ENCODE data around the gene ADAMTS12.

The ADAMTS12 gene

DNA sequence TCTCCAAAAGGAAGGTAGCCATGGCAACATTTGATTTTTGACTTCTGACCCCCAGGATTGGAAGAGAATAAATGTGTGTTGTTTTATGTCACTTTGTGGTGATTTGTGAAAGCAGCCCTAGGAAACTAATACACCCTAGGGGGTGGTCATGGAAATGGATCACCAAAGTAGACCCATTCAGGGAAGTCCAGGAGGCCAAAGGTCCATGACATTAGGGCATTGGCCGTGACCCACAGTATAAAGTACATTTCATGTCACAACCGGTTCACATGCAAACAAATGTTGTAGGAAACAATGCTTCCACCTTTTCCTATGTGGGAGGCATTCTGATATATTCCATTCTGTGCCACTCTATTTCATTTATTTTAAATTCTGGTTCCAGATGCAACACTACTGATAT lies 128.4 kb downstream of the ADAMTS12 start:
- no peak for FAIRE-seq
- DNase-seq (ENCODE audit: insufficient read length, low spot score): no peak

DNA sequence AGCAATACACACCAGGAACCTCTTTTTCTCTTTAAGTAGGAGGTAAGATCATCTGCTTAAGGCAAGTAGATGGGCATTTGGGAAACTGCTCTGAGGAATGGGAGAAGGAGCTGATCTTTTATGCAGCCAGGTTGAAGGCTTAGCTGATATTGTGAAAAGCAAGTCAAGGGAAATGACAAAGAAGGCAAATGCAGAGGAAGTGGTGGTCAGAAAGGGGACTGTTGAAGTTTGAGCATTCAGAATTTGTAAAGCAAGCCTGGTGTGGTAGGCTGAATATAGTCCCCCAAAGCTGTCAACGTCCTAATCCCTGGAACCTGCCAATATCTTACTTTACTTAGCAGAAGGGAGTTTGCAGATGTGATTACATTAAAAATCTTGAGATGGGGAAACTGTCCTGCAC lies 128.9 kb downstream of the ADAMTS12 start:
- FAIRE-seq (no peak), DNase-seq (ENCODE audit: insufficient read length, low spot score) (no peak)

DNA sequence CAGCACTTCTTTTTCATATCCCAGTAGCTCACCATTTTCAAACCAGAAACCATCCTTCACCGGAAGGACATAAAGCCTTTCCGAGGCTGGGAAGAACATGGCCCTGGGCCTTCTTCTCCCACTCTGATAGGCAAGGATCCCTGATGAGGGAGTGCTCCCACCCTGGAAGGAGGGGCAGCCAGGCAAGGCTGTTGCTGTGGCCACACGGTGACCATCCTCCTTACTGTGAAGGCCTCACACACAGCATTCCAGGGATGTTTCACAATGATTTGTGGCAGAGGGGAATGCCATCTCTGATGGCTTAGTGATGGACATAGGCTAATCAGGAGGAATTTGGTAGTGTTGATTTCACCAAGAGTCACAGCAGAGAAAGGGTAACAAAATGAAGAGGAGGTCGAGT lies 130.7 kb downstream of the ADAMTS12 start:
- no peak for DNase-seq (ENCODE audit: insufficient read length, low spot score)
- no peak for FAIRE-seq

DNA sequence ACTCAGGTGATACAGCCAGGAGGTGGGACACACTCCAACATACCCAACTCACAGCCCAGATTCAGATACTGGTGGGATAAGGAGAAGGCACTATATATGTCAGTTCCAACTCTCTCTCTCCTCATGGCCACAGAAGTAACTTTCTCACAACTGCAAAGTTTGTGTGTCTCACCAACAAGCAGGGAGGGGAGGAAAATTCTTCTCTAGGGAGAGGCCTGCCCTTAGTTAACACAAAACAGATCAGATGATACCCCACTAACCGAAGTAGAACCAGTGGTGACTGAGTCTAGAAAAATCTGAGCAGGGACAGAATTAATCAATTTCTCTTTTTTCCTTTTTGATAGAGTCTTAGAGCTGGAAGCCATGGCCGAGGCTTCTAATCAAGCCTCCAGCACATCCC lies 133.1 kb downstream of the ADAMTS12 start:
- no peak for DNase-seq (ENCODE audit: insufficient read length, low spot score)
- FAIRE-seq: no peak

DNA sequence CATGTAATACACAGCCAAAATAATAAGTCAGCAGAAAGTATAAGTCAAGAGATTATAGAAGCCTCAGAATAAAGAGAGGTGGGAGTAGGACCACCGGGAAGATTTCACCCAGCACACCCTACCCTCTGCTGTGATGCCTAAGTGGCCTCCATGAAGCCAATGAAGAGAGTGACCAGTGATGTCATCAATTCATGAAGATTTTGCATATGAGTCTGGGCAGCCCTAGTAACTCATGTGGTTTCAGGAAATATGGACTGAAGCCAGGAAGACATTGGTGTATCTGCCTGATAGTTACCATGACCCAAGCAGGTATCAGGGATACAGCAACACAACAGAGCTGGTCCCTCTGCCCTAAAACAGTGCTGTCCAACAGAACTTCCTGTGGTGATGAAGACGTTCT lies 135.3 kb downstream of the ADAMTS12 start:
- FAIRE-seq: no peak

DNA sequence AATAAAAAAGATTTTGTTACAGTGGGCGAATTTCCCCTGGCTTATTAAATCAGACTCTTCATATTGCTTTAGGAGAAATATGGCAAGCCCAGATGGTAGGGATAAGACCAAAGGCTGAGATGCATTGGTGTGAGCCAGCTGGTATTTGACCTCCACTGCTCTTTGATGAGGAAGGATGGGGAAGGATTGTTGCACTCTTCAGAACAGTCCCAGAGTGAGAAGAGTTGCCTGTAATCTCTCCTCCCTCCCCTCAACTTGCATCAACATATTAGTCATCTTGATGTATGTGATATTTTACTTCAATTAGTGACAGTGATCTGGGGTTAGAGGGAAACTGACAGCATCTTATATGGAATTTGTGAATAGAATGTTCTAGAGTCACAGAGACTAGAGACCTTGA lies 136.6 kb downstream of the ADAMTS12 start:
- FAIRE-seq: no peak
- no peak for DNase-seq (ENCODE audit: insufficient read length, low spot score)

More for the DNA sequence above, 135.3 kb downstream of the ADAMTS12 start:
- no peak for DNase-seq (ENCODE audit: insufficient read length, low spot score)

DNA sequence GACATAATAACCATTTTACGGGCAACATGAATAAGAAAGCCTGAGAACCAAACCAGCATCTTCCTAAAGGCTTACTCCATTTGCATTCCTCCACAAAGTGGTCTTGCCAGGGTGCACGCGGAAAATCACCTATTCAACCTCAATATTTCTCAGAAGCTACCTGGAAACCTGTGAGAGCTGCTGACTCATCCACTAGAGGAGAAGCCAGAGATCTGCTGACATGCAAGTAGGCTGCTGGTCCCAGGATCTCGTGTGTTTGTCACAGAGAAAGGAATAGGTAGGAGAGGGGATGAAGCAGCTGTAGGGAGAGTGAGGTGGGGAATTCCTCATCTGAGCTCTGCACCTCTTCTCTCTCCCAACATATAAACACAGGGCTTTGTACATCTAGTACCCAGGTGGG lies 138.1 kb downstream of the ADAMTS12 start:
- no peak for FAIRE-seq
- DNase-seq (ENCODE audit: insufficient read length, low spot score): no peak

DNA sequence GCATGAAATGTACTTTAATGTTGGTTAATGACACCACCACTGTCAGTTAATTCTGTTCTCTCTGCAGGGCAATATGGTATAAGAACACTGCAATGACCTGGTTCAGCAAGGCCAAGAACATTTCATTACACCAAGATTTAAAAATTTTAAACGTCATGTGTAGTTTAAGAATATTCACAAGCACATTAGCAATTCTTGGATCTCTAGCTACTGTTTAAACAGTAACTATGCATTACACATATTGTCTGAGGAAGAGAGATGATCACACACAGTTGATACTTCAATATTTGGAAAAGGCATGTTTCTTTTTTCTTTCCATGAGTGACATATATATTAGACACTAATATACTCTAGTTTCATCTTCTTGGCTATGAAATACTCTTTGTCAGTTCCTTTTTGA lies 143.0 kb downstream of the ADAMTS12 start:
- DNase-seq (ENCODE audit: insufficient read length, low spot score) (no peak), FAIRE-seq (no peak)

DNA sequence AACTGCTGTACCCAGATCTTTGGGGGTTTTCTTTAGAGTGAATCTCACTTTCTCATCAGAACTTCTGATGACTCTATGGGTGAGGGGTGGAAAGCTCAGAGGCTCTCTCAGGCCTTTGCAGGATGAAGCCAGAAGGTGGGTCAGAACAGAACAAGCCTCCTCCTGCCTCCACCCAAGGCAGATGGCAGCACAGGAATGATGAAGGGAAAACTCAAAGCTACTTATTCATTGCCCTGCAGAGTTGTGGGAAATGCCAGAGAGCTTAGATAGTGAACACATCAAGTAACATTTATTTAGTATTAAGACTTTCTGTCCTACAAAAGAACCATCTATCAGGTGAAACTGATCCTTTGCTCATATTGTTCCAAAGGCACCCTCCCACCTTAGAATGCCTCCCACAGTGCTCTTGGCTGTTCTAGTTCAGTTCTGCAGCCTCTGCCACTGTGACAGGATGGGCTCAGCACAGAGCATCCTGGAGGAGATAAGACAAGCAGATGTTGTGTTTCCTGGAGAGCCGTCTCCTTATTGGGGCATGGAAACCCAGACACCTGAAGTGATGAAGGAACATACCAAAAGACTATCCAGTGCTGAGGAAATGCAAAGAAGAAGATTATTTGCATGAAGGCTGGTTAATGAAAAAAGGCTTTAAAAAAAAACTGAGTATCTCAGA lies 146.6 kb downstream of the ADAMTS12 start:
- FAIRE-seq (no peak), DNase-seq (ENCODE audit: insufficient read length, low spot score) (no peak)

DNA sequence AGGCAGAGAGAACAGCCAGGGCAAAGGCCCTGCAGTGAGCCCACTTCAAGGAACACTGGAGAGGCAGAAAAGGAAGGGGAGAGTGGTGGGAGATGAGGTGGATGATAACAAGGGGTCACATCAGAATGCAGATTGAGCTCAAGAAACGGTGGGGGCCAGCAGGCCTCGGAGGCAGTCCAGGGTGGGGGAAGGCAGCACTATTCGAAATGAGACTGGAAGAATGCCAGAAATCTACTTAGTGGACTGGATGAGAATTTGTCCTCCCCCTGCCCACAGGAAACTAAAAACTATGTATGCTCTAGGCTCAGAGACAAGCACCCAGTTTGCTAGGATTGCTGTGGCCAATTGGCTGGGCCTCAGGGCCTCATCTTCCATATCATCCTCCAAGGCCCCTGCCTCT lies 148.7 kb downstream of the ADAMTS12 start:
- no peak for DNase-seq (ENCODE audit: insufficient read length, low spot score)
- FAIRE-seq: no peak

DNA sequence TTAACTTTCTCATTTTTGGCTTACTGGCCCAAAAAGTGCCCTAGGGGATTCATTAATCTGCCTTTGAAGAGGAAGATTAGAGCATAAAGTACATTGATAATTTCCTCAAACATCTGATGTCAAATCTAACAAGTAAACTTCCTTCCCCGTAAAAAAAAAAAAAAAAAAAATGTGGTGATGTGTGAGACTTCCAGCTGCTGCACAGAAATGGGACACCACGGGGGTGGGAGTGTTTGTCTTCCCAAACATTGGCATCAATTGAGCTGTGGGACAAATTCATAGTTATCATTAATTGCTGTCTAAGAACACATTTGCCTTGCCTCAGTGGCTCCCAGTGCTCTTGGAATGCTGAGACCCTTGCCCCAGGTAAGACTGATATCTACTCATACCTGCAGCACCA lies 149.6 kb downstream of the ADAMTS12 start:
- DNase-seq (ENCODE audit: insufficient read length, low spot score): no peak
- FAIRE-seq: no peak

DNA sequence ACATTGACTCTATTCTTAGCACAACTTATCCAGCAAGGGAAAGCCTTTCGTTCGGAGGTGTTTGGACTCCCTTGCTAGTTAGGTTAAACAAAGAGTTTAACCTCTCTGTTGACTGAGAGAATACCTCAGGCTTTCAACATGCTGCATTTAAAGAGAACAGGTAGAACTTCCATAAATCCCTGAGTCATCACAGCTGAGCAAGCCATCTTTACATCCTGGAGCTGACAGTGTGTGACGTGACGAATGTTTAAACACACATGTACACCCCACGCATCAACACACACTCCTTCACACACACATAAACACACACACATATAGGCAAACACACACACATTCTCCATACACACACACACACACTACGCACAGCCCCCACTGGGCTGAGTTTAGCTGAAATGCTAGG lies 152.8 kb downstream of the ADAMTS12 start:
- FAIRE-seq: no peak
- no peak for DNase-seq (ENCODE audit: insufficient read length, low spot score)

DNA sequence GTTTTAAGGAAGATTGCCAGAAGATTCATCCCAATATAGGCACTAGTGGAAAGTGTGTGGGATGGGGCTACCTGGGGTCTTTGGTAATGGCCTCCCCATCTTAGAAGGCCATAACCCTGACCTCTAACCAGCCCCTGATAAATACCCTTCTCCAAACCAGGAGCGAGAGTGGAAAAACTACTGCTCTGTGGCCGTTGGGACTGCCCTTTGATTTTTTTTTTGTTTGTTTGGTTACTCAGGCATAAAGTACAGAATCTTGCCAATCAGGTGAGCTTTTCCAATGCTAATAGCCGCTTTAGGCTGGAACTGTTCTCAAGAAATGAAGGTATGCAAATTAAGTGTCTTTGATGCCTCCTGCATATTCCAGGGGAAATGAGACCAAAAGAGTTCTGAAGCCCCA lies 153.7 kb downstream of the ADAMTS12 start:
- DNase-seq (ENCODE audit: insufficient read length, low spot score): no peak
- no peak for FAIRE-seq

DNA sequence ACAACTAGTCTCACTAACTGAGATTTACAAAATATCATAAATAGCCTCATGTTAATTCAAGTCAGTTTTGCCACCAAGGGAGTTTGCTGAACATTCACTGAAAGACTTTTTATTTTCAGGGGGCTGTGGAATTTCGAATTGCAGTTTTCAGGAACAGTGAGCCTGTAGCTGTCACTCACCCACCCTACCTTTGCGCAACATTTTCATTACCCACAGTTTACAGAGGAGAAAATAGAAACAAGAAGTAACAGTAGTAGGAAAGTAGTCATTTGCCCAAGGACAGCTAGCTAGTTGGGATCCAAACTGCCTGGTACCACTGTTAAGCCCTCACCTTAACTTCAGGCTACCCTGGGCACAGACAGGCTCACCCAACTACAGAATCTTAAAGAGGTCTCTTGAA lies 154.1 kb downstream of the ADAMTS12 start:
- DNase-seq (ENCODE audit: insufficient read length, low spot score) (no peak), FAIRE-seq (no peak)

DNA sequence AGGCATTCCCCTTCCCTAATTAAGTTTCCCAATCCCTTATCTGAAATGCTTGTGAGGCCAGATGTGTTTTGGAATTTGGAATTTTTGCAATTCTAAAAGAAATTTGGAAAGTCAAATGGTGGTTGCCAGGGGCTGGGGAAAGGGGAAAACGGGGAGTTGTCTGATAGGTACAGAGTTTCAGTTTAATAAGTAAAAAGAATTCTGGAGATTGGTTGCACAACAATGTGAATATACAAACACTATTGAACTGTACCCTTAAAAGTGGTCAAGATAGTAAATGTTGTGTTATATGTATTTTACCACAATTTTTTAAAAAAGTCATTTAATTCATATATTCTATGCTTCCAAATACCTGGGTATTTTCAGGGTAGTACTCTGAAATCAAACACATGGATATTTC lies 154.5 kb downstream of the ADAMTS12 start:
- no peak for DNase-seq (ENCODE audit: insufficient read length, low spot score)
- FAIRE-seq: no peak

DNA sequence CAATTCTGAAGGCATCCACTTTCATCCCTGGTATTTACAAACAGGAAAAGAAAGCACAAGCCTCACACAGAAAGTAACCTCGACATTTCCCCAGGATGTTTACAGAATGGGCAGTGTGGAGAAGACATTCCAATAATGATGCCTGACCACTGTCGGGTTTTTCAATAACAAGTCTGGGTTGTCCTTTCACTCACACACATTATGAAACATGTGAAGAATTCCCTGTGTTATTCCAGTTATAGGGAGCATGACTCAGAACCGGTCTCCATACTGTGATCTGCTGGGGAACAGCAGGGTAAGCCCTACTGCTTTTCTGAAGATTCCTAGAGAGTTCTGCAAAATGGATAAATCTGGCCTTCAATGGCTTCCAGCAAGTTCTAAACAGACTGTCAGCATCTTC lies 155.3 kb downstream of the ADAMTS12 start:
- no peak for DNase-seq (ENCODE audit: insufficient read length, low spot score)
- FAIRE-seq: no peak

DNA sequence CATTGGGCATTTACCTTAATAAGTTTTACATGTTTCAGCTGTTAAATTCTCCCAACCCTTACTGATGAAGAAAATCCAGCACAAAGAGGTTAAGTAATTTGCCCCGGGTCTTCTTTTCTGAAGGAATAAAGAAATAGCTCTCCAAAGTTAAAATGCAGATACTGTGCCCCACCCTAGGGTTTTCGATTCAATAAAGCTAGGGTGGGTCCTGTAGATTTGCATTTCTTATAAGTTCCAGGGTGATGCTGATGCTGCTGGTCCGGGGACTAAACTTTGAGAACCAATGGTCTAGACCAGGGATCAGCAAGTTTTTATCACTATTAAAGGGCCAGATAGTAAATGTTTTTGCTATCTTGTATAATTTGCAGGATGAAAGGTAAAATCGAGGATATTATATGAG lies 156.7 kb downstream of the ADAMTS12 start:
- FAIRE-seq: no peak
- no peak for DNase-seq (ENCODE audit: insufficient read length, low spot score)

DNA sequence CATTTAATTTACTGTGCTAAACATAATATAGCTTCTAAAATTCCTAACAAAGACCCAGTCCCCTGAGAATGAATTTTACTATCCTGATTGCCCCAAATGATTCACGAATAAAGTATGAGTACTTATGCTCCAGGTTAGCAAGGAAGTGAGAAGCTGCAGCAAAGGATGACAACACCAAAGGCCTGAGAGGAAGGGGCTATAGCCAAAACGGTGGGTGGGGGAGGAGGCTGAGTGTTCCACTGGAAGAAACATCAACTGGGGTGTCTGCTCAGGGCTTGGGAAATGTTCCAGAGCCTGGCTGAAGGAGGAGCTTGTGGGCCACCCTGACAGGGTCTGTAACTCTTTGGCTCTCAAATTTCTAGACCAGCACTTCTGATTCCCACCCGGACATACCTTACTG lies 157.3 kb downstream of the ADAMTS12 start:
- DNase-seq (ENCODE audit: insufficient read length, low spot score) (no peak), FAIRE-seq (no peak)

DNA sequence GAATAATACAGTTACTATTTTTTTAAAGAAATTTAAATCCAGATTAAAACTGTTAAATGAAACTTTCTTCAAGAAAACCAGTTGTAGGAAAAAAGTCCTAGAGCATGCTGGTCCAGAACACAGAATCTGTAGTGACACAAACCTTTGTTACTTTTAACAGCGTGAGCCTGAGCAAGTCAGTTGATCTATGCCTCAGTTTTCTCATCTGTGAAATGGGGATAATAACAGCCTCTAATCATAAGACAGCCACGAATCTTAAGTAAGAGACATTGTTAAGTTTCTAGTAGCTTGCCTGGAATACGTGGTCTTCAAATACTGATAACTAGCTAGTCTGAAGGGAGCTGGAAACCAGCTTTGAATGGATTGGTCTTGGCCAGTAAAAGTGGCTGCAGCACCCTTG lies 158.6 kb downstream of the ADAMTS12 start:
- no peak for FAIRE-seq
- DNase-seq (ENCODE audit: insufficient read length, low spot score): no peak

DNA sequence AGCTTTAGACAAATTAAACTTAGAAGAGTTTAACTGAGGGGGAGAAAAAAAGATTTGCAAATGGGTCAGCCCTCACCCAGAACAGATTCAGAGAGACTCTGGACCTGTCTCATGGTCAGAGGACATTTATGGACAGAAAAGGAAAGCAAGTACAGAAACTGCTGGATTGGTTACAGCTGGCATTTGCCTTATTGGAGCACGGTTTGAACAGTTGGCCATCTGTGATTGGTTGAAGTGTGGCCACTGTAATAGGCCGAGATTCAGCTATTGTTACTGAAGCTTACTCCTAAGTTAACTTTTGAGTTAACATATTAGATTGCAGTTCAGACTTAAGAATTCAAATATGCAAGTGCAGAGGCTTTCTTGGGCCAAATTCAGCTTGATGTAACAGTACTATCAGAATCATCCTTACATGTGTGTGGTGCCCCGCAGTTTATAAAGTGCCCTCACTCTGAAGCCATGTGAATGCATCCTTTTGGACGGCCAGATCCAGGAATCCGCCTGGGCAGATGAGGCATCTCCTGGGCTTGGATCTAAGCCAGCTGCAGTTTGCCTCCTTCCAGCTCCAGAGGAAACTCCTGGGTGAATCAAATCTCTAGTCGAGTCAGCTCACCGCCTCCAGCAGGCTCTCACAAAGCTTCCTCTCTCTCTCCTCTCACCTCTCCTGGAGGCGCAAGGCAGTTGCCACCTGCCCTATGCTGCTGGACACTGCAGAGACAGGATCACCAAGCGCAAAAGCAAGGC lies 165.2 kb downstream of the ADAMTS12 start:
- FAIRE-seq: no peak
- no peak for DNase-seq (ENCODE audit: insufficient read length, low spot score)

DNA sequence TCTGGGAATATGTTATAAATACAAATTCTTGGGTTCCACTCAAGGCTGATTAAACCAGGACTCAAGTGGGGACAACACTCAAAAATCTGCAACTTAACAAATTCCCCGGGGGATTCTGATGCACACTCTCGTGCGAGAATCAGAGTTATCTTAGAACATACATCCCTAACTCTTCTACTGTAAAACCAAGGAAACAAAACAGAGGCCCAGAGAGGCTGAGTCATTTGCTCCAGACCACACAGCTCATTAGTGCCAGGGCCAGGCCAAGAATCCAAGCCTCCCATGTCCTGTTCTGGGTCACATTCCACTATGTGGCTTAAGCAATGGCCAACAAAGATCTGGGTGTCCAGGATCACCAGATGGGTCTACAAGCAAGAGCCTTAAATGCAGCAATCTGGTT lies 166.0 kb downstream of the ADAMTS12 start:
- FAIRE-seq: no peak
- DNase-seq (ENCODE audit: insufficient read length, low spot score): no peak

DNA sequence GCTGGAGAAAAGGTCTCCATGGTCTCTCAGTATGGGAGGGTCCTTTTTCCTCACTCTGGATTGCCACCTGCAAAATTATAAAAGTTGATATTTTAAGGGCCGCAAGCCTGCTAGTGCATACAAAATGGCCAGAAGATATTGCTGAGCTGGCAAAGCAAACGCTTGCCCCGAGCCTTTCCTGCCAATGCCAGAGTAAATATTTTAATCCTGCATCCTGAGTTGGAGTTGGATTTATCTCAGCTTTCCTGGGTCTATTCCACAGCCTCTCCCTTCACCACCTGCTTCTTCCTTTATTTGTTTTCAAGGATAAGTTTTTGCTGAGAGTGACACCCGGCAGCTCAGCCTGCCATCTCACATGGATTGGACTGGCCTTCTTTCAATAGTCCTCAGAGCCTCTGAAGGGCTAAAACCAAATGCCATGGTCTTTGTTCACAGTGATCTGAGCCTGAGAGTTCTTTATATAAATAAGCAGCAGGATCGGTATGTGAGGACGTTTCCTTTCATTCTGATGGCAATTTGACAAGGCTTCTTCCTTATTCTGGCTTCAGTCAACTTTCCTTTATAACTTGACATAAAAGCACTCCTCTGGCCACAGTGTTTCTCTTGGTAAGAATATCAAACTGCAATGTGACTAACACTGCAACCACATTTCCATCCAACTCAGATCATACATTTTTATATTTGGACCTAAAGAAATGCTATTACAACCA lies 170.1 kb downstream of the ADAMTS12 start:
- FAIRE-seq (no peak), DNase-seq (ENCODE audit: insufficient read length, low spot score) (no peak)

Data from GM19239 (cell line).